B cell (primary cell): ENCODE measurements around the gene RNF32.

Experiments used
- EZH2 ChIP-seq: IDR thresholded peaks from 2 replicates; pipeline ENCODE4 v1.6.1; 2012; ENCODE audit warnings: borderline replicate concordance, low read depth, mild to moderate bottlenecking, moderate library complexity, low read length; ENCODE audit not compliant: insufficient read depth, poor library complexity, severe bottlenecking
- TF ChIP-seq, protein P1 (sequence below): fragments of 200-600 bp; IDR thresholded peaks from one replicate; pipeline ENCODE4 v1.8.0; 2022; ENCODE audit warnings: antibody characterized with exemption, mild to moderate bottlenecking

DNA sequence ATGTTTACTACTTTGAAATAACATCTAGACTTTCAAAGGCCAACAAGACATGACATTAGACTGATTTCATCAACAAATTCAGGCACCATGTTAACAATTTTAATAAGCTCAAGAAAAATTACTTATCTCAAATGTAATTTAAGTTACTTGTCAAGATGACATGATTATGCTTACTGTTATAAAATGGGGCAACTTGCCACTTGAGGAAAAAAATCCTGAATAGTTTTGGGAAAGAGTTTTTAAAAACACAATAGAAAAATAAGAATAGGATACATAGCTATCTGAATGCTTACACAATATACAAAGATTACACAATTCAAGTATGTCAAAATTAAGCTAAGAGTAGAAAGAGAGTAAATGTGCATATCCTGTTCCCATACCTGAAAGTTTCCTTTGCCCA lies 85.4 kb downstream of the RNF32 start:
- TF ChIP-seq EZH2, result no peak
- TF ChIP-seq, protein P1, sequence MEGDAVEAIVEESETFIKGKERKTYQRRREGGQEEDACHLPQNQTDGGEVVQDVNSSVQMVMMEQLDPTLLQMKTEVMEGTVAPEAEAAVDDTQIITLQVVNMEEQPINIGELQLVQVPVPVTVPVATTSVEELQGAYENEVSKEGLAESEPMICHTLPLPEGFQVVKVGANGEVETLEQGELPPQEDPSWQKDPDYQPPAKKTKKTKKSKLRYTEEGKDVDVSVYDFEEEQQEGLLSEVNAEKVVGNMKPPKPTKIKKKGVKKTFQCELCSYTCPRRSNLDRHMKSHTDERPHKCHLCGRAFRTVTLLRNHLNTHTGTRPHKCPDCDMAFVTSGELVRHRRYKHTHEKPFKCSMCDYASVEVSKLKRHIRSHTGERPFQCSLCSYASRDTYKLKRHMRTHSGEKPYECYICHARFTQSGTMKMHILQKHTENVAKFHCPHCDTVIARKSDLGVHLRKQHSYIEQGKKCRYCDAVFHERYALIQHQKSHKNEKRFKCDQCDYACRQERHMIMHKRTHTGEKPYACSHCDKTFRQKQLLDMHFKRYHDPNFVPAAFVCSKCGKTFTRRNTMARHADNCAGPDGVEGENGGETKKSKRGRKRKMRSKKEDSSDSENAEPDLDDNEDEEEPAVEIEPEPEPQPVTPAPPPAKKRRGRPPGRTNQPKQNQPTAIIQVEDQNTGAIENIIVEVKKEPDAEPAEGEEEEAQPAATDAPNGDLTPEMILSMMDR, result no peak
